ENCODE measurements around the gene CRB2. TPM values are rescaled to one million over a fixed set of nuclear protein-coding genes. Genes with fewer than 3 reads are reported as not detected.

Gene CRB2
- polyA plus RNA-seq, 1 experiment: not detected

- POLR2A ChIA-PET: no interaction called here
- H3K36me3 ChIP-seq (ENCODE audit: control insufficient read depth, insufficient read depth, low read length): no peaks in the 10 kb centered on the region; the same call in none of the 2 replicates
- no peak overlapping the region for H3K4me3 ChIP-seq (ENCODE audit: low read depth, low read length)
- CTCF ChIA-PET: interaction anchor here (1.4 to 1.8 kb wide), 3 partner anchors 9 to 43 kb away, joined by 4 to 5 read pairs (median 4); no protein-coding TSS in a partner anchor
- H3K27me3 ChIP-seq (ENCODE audit: control insufficient read depth, insufficient read depth, low read length): no peaks in the 10 kb centered on the region
- DNase-seq (ENCODE audit: low read depth): no peak
- TF ChIP-seq CTCF (IDR thresholded peaks at IDR 0.05; ENCODE audit: insufficient read depth, low read depth, low read length): no peak
Observed at GRCh38 chr9:123392802-123393201, 36.8 kb downstream of the CRB2 start.

- POLR2A ChIA-PET: no interaction called here
- no peak for DNase-seq (ENCODE audit: low read depth)
- Histone ChIP-seq H3K4me3 (ENCODE audit: low read depth, low read length) (no peak overlapping the region), H3K36me3 (ENCODE audit: control insufficient read depth, insufficient read depth, low read length) (no peaks in the 10 kb centered on the region; the same call in none of the 2 replicates), H3K27me3 (ENCODE audit: control insufficient read depth, insufficient read depth, low read length) (no peaks in the 10 kb centered on the region)
- no peak for TF ChIP-seq CTCF (IDR thresholded peaks at IDR 0.05; ENCODE audit: insufficient read depth, low read depth, low read length)
- CTCF ChIA-PET: interaction anchor here (2.7 kb wide), 1 partner anchor 9 kb away, joined by 13 read pairs; no protein-coding TSS in a partner anchor
Observed at GRCh38 chr9:123394291-123395235, 38.6 kb downstream of the CRB2 start.

- H3K4me3 ChIP-seq (ENCODE audit: low read depth, low read length): no peak overlapping the region
- DNase-seq (ENCODE audit: low read depth): no peak
- H3K27me3 ChIP-seq (ENCODE audit: control insufficient read depth, insufficient read depth, low read length): no peaks in the 10 kb centered on the region
- ChIA-PET CTCF (interaction anchor here (0.6 to 2.7 kb wide), 5 partner anchors 10 to 359 kb away, joined by 3 to 13 read pairs (median 3); no protein-coding TSS in a partner anchor), POLR2A (no interaction called here)
- TF ChIP-seq CTCF (IDR thresholded peaks at IDR 0.05; ENCODE audit: insufficient read depth, low read depth, low read length): no peak
- peaks cover under 1% of the 10 kb centered on the region for H3K36me3 ChIP-seq (ENCODE audit: control insufficient read depth, insufficient read depth, low read length)
Observed at GRCh38 chr9:123395276-123395688, 39.3 kb downstream of the CRB2 start.

- CTCF ChIA-PET: interaction anchor here (0.6 to 2.7 kb wide), 5 partner anchors 11 to 360 kb away, joined by 3 to 13 read pairs (median 3); no protein-coding TSS in a partner anchor
- TF ChIP-seq CTCF (IDR thresholded peaks at IDR 0.05; ENCODE audit: insufficient read depth, low read depth, low read length): no peak
- POLR2A ChIA-PET: no interaction called here
- Histone ChIP-seq H3K27me3 (ENCODE audit: control insufficient read depth, insufficient read depth, low read length) (no peaks in the 10 kb centered on the region), H3K36me3 (ENCODE audit: control insufficient read depth, insufficient read depth, low read length) (peaks cover 1% of the 10 kb centered on the region), H3K4me3 (ENCODE audit: low read depth, low read length) (no peak overlapping the region)
- no peak for DNase-seq (ENCODE audit: low read depth)
Observed at GRCh38 chr9:123395689-123396511, 39.9 kb downstream of the CRB2 start.
